ENCODE measurements around the gene OTOP3. TPM values are rescaled to one million over a fixed set of nuclear protein-coding genes. Genes with fewer than 3 reads are reported as not detected.

Gene OTOP3
- total RNA-seq, 1 experiment from 2014 or later: not detected

GRCh38 chr17:74995847-74996246 lies 60.1 kb downstream of the OTOP3 start:
- ChIA-PET POLR2A (interaction anchor here (0.7 to 10.4 kb wide), 2 partner anchors 14 to 176 kb away, joined by 3 to 228 read pairs; partner anchors contain the start of gene MRPL58), CTCF (interaction anchor here (0.6 to 1.7 kb wide), 3 partner anchors 34 to 408 kb away, joined by 3 to 9 read pairs (median 8); no protein-coding TSS in a partner anchor)
- intact Hi-C loops (cut with micrococcal nuclease): no loop called here
- Mint-ChIP-seq H3K4me1 (ENCODE audit: insufficient read depth, unreplicated experiment) (peaks cover 25% of the 10 kb centered on the region), H3K36me3 (ENCODE audit: insufficient read depth, unreplicated experiment) (no peaks in the 10 kb centered on the region), H3K27ac (ENCODE audit: low read depth, unreplicated experiment) (no peak overlapping the region), H3K27me3 (ENCODE audit: insufficient read depth, unreplicated experiment) (no peaks in the 10 kb centered on the region), H3K4me3 (ENCODE audit: unreplicated experiment) (no peak overlapping the region), H3K9me3 (ENCODE audit: unreplicated experiment) (no peaks in the 10 kb centered on the region)
- no TSS peak for BruUV-seq (replicated peaks)
- no peak for DNase-seq (ENCODE audit: unreplicated experiment)
- no peak for TF ChIP-seq CTCF (IDR thresholded peaks at IDR 0.05; ENCODE audit: unreplicated experiment)

GRCh38 chr17:74998783-74999182 lies 63.1 kb downstream of the OTOP3 start:
- DNase-seq (ENCODE audit: unreplicated experiment): no peak
- no peak overlapping the region for H3K4me3 Mint-ChIP-seq (ENCODE audit: unreplicated experiment)
- BruUV-seq (replicated peaks): no TSS peak
- intact Hi-C loops (cut with micrococcal nuclease): no loop called here
- no peaks in the 10 kb centered on the region for H3K27me3 Mint-ChIP-seq (ENCODE audit: insufficient read depth, unreplicated experiment)
- peaks cover 16% of the 10 kb centered on the region for H3K36me3 Mint-ChIP-seq (ENCODE audit: insufficient read depth, unreplicated experiment)
- no peak overlapping the region for H3K27ac Mint-ChIP-seq (ENCODE audit: low read depth, unreplicated experiment)
- CTCF ChIA-PET: interaction anchor here (0.6 to 1.8 kb wide), 4 partner anchors 10 to 327 kb away, joined by 3 to 6 read pairs (median 4); no protein-coding TSS in a partner anchor
- POLR2A ChIA-PET: interaction anchor here (1.2 to 6.2 kb wide), 2 partner anchors 12 to 14 kb away, joined by 3 to 27 read pairs; partner anchors contain the start of gene MRPL58
- peaks cover 2% of the 10 kb centered on the region for H3K4me1 Mint-ChIP-seq (ENCODE audit: insufficient read depth, unreplicated experiment)
- TF ChIP-seq CTCF (IDR thresholded peaks at IDR 0.05; ENCODE audit: unreplicated experiment): no peak
- H3K9me3 Mint-ChIP-seq (ENCODE audit: unreplicated experiment): no peaks in the 10 kb centered on the region

GRCh38 chr17:74999523-74999922 lies 63.8 kb downstream of the OTOP3 start:
- Mint-ChIP-seq H3K9me3 (ENCODE audit: unreplicated experiment) (no peaks in the 10 kb centered on the region), H3K27ac (ENCODE audit: low read depth, unreplicated experiment) (no peak overlapping the region), H3K36me3 (ENCODE audit: insufficient read depth, unreplicated experiment) (peaks cover 16% of the 10 kb centered on the region), H3K27me3 (ENCODE audit: insufficient read depth, unreplicated experiment) (no peaks in the 10 kb centered on the region), H3K4me3 (ENCODE audit: unreplicated experiment) (no peak overlapping the region), H3K4me1 (ENCODE audit: insufficient read depth, unreplicated experiment) (no peaks in the 10 kb centered on the region)
- POLR2A ChIA-PET: interaction anchor here (1.2 to 6.2 kb wide), 2 partner anchors 11 to 13 kb away, joined by 3 to 27 read pairs; partner anchors contain the start of gene MRPL58
- TF ChIP-seq CTCF (IDR thresholded peaks at IDR 0.05; ENCODE audit: unreplicated experiment): no peak
- CTCF ChIA-PET: interaction anchor here (0.6 to 1.8 kb wide), 4 partner anchors 11 to 336 kb away, joined by 3 to 6 read pairs (median 4); no protein-coding TSS in a partner anchor
- intact Hi-C loops (cut with micrococcal nuclease): no loop called here
- no peak for DNase-seq (ENCODE audit: unreplicated experiment)
- no TSS peak for BruUV-seq (replicated peaks)

Other genes starting within 250 kb of the OTOP3 start
- gene CD300LF, start 223.0 kb upstream of the OTOP3 start, total RNA-seq (2022): not detected in 2 replicates
- gene RAB37, start 198.6 kb upstream of the OTOP3 start, total RNA-seq (2022): not detected in 2 replicates
- 23.9 and 25.3 TPM in 2 replicates for gene NHERF1, start 187.3 kb upstream of the OTOP3 start, total RNA-seq (2022)
- 58.1 and 64.8 TPM in 2 replicates for gene NAT9, start 159.6 kb upstream of the OTOP3 start, total RNA-seq (2022)
- 0.12 and 0.28 TPM in 2 replicates for gene GRIN2C, start 76.0 kb upstream of the OTOP3 start, total RNA-seq (2022)
- gene FDXR, start 62.9 kb upstream of the OTOP3 start, total RNA-seq (2022): 25.0 and 29.7 TPM in 2 replicates
- gene FADS6, start 42.3 kb upstream of the OTOP3 start, total RNA-seq (2022): not detected in 2 replicates
- gene USH1G, start 12.6 kb upstream of the OTOP3 start, total RNA-seq (2022): not detected in 2 replicates
- gene OTOP2, start 11.6 kb upstream of the OTOP3 start, total RNA-seq (2022): not detected in 2 replicates
- 3.2 and 7.0 TPM in 2 replicates for gene HID1, start 36.9 kb downstream of the OTOP3 start, total RNA-seq (2022)
- 3.4 and 4.1 TPM in 2 replicates for gene CDR2L, start 51.7 kb downstream of the OTOP3 start, total RNA-seq (2022)
- gene MRPL58, start 76.8 kb downstream of the OTOP3 start, total RNA-seq (2022): 56.5 and 71.2 TPM in 2 replicates
- 362 and 455 TPM in 2 replicates for gene ATP5PD, start 111.1 kb downstream of the OTOP3 start, total RNA-seq (2022)
- gene KCTD2, start 111.3 kb downstream of the OTOP3 start, total RNA-seq (2022): 11.9 and 12.8 TPM in 2 replicates
- 26.0 and 33.1 TPM in 2 replicates for gene SLC16A5, start 152.1 kb downstream of the OTOP3 start, total RNA-seq (2022)
- 9.3 and 13.3 TPM in 2 replicates for gene ARMC7, start 174.1 kb downstream of the OTOP3 start, total RNA-seq (2022)
- 105 and 113 TPM in 2 replicates for gene NT5C, start 195.8 kb downstream of the OTOP3 start, total RNA-seq (2022)
- gene JPT1, start 218.6 kb downstream of the OTOP3 start, total RNA-seq (2022): 342 and 360 TPM in 2 replicates
- 186 and 194 TPM in 2 replicates for gene SUMO2, start 247.1 kb downstream of the OTOP3 start, total RNA-seq (2022)